HG03097 (cell line): ENCODE measurements around the gene TREX2.

ENCODE experiments used
- ATAC-seq: cut with Tn5 transposase; IDR thresholded peaks from one replicate; pipeline ENCODE4 v1.9.1; 2021; ENCODE audit not compliant: unreplicated experiment, low FRiP score

The TREX2 gene

GRCh38 chrX:153457136-153457825 is 11.4 kb upstream of the TREX2 start:
- no peak for ATAC-seq

- ATAC-seq: no peak
Measured at GRCh38 chrX:153456704-153457103, 10.8 kb upstream of the TREX2 start.

GRCh38 chrX:153456161-153456560 is 10.3 kb upstream of the TREX2 start:
- ATAC-seq: no peak

GRCh38 chrX:153455571-153455970 is 9.7 kb upstream of the TREX2 start:
- no peak for ATAC-seq

GRCh38 chrX:153454901-153455550 is 9.2 kb upstream of the TREX2 start:
- ATAC-seq: no peak

GRCh38 chrX:153450949-153451277 is 5.1 kb upstream of the TREX2 start:
- no peak for ATAC-seq

GRCh38 chrX:153450114-153450948 is 4.5 kb upstream of the TREX2 start:
- ATAC-seq: no peak

GRCh38 chrX:153449368-153450113 is 3.7 kb upstream of the TREX2 start:
- no peak for ATAC-seq

- no peak for ATAC-seq
Measured at GRCh38 chrX:153448556-153449367, 2.9 kb upstream of the TREX2 start.

GRCh38 chrX:153447581-153447960 is 1.7 kb upstream of the TREX2 start:
- no peak for ATAC-seq

GRCh38 chrX:153446950-153447580 is 1.2 kb upstream of the TREX2 start:
- ATAC-seq: no peak

GRCh38 chrX:153446636-153446936 is 730 bp upstream of the TREX2 start:
- no peak for ATAC-seq

- no peak for ATAC-seq
Measured at GRCh38 chrX:153445106-153445855, 575 bp downstream of the TREX2 start.

GRCh38 chrX:153444333-153445011 is 1.4 kb downstream of the TREX2 start:
- no peak for ATAC-seq

GRCh38 chrX:153443476-153444332 is 2.2 kb downstream of the TREX2 start:
- no peak for ATAC-seq

- ATAC-seq: no peak
Measured at GRCh38 chrX:153442463-153442862, 3.4 kb downstream of the TREX2 start.

- ATAC-seq: no peak
Measured at GRCh38 chrX:153441981-153442380, 3.9 kb downstream of the TREX2 start.

GRCh38 chrX:153441296-153441695 is 4.6 kb downstream of the TREX2 start:
- no peak for ATAC-seq
